GM19452 (cell line): Measurements from ENCODE around the gene BCL2L15.

Experiments
- ATAC-seq: cut with Tn5 transposase; IDR thresholded peaks from one replicate; pipeline ENCODE4 v1.9.1; 2021; ENCODE audit not compliant: unreplicated experiment

The BCL2L15 gene

DNA sequence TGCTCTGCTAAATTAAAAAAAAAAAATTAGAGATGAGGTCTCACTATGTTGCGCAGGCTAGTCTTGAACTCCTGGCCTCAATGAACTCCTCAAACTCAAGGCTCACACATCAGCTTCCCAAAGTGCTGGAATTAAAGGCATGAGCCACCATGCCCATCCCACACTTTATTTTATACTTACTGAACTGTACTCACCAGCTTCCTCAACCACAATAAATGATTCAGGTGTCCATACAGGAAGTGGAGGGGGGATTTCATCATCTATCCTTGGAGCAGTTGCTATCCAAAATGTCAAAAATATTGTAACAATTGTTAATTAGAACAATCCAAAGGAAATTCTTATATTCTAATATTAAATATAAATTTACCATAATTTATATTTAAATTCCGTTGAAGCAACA lies 52.7 kb downstream of the BCL2L15 start:
- ATAC-seq, result no peak
